GM23338 (cell line): ENCODE data around the gene FUZ.

ENCODE experiments used
- CTCF ChIP-seq, 2 experiments: fragments of 200-600 bp in 1 of 2; sonication (generic) in 1 of 2; conservative IDR thresholded peaks; 2 replicates each; pipeline versions ENCODE4 v1.5.1 to v1.6.1; 2016 to 2017; ENCODE audit warnings: antibody characterized with exemption in 2 of 2, low read depth in 2 of 2, mild to moderate bottlenecking in 2 of 2, moderate library complexity in 1 of 2
- EZH2 ChIP-seq: fragments of 200-600 bp; sonication (generic); IDR thresholded peaks from one replicate; pipeline ENCODE4 v1.8.0; 2017; ENCODE audit warnings: antibody characterized with exemption, mild to moderate bottlenecking, low read depth; ENCODE audit not compliant: unreplicated experiment
- POLR2AphosphoS5 ChIP-seq: IDR thresholded peaks from 2 replicates; pipeline ENCODE4 v1.6.1; 2016; ENCODE audit warnings: antibody characterized with exemption, low read depth
- REST ChIP-seq: IDR thresholded peaks from one replicate; pipeline ENCODE4 v1.6.1; 2018; ENCODE audit warnings: antibody characterized with exemption; ENCODE audit not compliant: unreplicated experiment

GRCh38 chr19:49857061-49857837 is 44.2 kb upstream of the FUZ start:
- TF ChIP-seq CTCF (conservative IDR thresholded peaks at IDR 0.05; ENCODE audit: low read depth in 2 of 2) (peak in 1 of 2 experiments; percentile 11; a peak in 1 of 4 replicates), REST (no peak), EZH2 (no peak), POLR2AphosphoS5 (no peak; the same call in 1 of the 2 replicates)
